C4-2B (cell line): ENCODE results near the gene CRYBB1.

Experiments
- ZFX ChIP-seq: fragments of 450-650 bp; IDR thresholded peaks from 2 replicates; pipeline ENCODE4 v1.6.1; 2017
- TF ChIP-seq, protein P1 (sequence below): fragments of 450-650 bp; conservative IDR thresholded peaks from 2 replicates; pipeline ENCODE4 v1.5.1; 2017; ENCODE audit warnings: mild to moderate bottlenecking

GRCh38 chr22:26616650-26617049 is 1.2 kb downstream of the CRYBB1 start:
- TF ChIP-seq, protein P1, sequence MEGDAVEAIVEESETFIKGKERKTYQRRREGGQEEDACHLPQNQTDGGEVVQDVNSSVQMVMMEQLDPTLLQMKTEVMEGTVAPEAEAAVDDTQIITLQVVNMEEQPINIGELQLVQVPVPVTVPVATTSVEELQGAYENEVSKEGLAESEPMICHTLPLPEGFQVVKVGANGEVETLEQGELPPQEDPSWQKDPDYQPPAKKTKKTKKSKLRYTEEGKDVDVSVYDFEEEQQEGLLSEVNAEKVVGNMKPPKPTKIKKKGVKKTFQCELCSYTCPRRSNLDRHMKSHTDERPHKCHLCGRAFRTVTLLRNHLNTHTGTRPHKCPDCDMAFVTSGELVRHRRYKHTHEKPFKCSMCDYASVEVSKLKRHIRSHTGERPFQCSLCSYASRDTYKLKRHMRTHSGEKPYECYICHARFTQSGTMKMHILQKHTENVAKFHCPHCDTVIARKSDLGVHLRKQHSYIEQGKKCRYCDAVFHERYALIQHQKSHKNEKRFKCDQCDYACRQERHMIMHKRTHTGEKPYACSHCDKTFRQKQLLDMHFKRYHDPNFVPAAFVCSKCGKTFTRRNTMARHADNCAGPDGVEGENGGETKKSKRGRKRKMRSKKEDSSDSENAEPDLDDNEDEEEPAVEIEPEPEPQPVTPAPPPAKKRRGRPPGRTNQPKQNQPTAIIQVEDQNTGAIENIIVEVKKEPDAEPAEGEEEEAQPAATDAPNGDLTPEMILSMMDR = no peak
- TF ChIP-seq ZFX = no peak
